Activated CD4-positive, alpha-beta T cell treated with anti-CD3 and anti-CD28 coated beads, Interleukin-2, amount 50 U/mL, for 24 hours (primary cell): ENCODE measurements around the gene RNF40.

ENCODE experiments used
- DNase-seq, 2 donors: peaks; one replicate each; pipeline ENCODE4 v3.0.0-alpha.2; 2020; ENCODE audit warnings: low read depth in 1 of 2, low spot score in 1 of 2

RNF40 gene

DNA sequence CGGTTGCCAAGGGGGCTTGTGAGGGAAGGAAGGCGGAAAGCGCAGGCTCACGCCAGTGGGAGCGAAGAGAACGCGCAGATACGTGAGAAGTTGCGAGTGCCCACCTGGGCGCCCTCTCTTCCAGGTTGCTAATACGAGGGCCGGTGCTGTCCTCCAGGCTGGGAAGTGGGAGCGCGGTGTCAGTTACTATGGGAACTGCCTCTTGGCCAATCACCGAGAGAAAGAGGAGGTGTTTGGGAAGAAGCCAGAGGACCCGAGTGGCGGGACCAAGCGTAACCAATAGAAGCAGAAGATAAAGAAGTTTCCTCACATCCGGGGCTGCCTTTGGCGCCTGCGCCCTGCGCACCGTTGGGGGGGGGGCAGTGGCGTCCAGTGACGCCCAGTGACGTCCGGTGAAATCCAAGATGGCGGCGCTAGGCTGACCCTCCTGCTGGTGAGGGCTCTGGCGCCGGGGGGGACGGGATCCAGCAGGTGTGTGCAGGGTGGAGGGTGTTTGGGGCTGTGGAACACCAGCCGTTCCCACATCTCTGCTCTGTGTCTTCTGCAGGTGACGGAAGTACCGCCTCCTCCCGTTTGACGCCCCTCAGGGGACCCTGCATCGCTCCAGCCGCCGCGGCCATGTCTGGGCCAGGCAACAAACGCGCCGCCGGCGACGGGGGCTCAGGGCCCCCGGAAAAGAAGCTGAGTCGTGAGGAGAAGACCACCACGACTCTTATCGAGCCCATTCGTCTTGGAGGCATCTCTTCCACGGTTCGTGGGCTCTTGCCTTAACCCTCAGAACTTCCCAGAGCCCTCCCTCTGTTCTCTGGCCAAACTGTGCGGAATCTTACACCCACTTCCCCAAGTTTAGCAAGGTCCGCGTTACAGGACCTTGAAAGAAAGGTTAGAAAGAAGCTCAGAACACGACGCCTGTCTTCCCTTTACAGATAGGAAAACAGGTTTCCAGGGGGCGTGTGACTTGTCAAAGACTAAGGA is at the start of gene RNF40, which contains the start of gene CFAP119:
RNF40 (plus strand) TSS at position 395 of the 975 bp plus-strand sequence; CDS start at position 619, 224 bp downstream.
CFAP119 (minus strand) TSS at position 135 of the 975 bp plus-strand sequence. CDS start 314 bp downstream, outside the sequence.
- peak; percentile 70 to 87 for DNase-seq

DNA sequence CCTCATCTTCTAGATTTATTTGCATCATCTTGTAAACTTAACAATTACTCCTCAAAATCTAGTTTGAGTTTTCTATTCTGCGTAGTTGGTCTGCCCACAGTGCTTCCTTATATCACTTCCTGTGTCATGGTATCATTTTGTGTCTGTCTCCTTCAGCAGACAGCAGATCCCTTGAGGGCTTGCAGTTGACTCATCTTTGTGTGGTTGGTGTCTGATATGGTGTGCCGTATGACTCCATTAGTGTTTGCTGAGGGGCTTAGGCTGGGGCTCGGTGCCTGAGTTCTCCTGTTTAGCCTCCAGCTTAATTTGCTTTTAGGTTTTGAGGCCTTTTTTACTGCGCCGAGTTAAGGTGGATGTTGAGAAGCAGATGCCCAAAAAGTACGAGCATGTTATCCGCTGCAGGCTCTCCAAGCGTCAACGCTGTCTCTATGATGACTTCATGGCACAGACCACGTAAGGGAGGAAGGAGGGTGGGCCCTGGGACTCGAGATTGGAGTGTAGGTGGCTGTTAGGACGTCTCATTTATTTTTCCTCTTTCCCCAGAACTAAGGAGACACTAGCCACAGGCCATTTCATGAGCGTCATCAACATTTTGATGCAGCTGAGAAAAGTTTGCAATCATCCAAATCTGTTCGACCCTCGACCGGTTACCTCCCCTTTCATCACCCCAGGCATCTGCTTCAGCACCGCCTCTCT is 46.2 kb upstream of the RNF40 start:
- DNase-seq: peak in 1 of 2 donors; percentile 33

DNA sequence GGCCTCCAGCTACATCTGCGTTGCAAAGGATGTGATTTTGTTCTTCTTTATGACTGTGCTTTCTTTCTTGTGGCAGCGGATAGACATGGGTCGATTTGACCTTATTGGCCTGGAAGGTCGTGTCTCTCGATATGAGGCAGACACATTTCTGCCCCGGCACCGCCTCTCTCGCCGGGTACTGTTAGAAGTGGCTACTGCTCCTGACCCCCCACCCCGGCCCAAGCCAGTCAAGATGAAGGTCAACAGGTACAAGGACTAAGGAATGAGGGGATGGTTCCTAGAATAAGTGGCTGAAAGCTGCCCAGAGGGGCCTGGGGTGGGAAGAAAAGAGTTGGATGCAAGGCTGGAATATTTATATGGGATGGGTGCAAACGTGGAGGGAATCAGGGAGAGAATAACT is 42.0 kb upstream of the RNF40 start:
- no peak for DNase-seq

DNA sequence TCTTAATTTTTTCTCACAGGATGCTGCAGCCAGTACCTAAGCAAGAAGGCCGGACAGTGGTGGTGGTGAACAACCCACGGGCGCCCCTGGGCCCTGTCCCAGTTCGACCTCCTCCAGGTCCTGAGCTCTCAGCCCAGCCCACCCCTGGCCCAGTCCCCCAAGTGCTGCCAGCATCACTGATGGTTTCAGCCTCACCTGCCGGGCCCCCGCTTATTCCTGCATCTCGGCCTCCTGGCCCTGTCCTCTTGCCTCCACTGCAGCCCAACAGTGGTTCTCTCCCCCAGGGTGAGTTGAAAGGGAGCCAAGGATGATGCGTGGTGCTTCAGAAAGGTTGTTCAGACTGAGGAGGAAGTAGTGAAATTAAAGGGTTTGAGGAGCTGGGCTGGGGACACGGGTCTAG is 41.4 kb upstream of the RNF40 start:
- DNase-seq: no peak

DNA sequence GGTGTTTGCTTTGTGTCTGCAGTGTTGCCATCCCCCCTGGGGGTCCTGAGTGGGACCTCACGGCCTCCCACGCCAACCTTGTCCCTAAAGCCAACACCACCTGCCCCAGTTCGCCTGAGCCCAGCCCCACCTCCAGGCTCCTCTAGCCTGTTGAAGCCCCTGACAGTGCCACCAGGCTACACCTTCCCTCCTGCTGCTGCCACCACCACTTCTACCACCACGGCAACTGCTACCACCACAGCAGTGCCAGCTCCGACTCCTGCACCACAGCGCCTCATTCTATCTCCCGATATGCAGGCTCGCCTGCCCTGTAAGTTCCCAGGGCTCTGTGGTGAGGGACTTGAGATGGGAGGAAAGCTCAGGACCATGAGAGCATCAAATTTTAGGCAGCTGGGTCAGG is 41.0 kb upstream of the RNF40 start:
- no peak for DNase-seq

DNA sequence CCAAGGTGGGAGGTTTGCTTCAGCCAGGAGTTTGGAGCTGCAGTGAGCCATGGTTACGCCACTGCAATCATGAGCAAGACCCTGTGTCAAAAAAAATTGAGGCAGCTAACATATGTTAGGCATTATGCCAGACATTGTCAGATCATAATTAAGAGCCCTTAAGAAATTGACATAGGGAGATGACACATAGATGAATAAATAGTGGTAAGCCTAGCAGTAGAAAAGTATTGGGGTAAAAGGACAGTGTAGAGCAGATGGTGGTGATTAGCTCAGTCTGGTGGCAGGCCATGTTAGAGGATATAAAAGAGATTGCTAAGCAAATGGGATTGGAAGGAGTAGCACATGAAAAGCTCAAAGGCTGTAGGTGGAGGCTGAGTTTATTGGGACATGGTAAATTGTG is 40.5 kb upstream of the RNF40 start:
- no peak for DNase-seq

DNA sequence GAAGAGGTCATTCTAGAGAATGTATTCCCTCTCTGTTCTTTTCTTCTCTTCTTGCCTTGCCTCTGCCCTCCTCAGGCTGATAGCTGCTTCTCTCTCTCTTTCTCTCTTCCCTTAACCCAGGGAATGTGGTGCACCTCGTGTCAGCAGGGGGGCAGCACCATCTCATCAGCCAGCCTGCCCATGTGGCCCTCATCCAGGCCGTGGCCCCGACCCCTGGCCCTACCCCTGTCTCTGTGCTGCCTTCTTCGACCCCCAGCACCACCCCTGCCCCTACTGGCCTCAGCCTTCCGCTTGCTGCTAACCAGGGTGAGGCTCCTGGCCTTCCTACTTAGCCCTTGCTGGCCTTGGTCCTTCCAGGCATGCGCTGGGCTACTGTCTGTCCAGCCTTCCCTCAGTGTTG is 39.7 kb upstream of the RNF40 start:
- DNase-seq: no peak

DNA sequence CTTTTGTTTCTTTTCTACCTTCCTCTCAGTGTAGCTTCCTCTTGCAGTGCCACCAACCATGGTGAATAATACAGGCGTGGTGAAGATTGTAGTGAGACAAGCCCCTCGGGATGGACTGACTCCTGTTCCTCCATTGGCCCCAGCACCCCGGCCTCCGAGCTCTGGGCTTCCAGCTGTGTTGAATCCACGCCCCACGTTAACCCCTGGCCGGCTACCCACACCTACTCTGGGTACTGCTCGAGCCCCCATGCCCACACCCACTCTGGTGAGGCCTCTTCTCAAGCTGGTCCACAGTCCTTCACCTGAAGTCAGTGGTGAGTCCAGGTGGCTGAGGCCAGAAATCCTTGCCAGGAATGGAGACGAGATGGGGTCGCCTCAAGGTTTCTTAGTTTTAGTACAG is 39.2 kb upstream of the RNF40 start:
- DNase-seq: no peak

DNA sequence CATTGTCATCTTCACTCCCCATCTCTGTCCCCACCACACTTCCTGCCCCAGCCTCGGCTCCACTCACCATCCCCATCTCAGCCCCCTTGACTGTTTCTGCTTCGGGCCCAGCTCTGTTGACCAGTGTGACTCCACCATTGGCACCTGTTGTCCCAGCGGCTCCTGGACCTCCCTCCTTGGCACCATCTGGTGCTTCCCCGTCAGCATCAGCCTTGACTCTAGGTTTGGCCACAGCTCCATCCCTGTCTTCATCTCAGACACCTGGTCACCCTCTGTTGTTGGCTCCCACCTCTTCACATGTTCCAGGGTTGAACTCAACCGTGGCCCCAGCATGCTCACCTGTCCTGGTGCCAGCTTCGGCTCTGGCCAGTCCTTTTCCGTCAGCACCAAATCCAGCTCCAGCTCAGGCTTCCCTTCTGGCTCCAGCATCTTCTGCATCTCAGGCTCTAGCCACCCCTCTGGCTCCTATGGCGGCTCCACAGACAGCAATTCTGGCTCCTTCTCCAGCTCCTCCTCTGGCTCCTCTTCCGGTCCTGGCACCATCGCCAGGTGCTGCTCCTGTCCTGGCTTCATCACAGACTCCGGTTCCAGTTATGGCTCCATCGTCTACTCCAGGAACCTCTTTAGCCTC is 38.3 kb upstream of the RNF40 start:
- DNase-seq: no peak

DNA sequence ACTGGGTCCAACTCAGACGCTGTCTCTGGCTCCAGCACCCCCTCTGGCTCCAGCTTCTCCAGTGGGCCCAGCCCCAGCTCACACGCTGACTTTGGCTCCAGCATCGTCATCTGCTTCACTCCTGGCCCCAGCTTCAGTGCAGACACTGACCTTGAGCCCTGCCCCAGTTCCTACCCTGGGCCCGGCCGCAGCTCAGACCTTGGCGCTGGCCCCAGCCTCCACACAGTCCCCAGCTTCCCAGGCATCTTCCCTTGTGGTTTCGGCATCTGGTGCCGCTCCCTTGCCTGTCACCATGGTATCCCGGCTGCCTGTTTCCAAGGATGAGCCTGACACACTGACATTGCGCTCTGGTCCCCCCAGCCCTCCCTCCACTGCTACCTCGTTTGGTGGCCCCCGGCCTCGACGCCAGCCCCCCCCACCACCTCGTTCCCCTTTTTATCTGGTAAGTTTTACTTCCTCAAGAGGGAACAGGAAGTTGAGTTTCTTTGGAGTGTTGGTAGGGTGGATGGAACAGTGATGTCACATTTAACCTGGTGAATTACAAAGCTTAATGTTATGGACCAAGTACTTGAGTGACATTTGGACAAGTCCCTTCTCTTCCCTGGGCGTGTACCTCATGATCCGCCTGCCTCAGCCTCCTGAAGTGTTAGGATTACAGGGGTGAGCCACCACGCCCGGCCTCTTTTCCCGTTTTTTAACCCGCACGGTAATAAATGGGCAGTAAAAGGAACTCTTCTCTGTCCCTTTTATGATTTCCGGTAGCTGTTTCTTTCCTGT is 37.3 kb upstream of the RNF40 start:
- DNase-seq: no peak

DNA sequence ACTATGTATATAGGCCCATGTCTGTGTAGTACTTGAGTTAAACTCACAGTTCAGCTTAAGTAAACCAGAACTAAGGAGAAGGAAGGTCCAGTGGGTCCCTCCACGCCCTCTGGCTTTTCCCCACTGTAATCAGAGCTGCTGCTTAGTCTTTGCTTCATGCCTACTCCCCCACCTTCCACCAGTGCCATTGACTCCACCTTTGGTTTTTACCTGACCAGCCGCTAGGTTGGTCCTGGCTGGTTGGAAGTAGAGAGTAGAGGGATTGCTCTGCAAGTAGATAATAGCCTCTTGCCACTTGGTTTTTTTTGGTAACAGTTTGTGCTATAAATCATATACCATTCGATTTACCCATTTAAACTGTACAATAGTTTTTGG is 36.7 kb upstream of the RNF40 start:
- no peak for DNase-seq

DNA sequence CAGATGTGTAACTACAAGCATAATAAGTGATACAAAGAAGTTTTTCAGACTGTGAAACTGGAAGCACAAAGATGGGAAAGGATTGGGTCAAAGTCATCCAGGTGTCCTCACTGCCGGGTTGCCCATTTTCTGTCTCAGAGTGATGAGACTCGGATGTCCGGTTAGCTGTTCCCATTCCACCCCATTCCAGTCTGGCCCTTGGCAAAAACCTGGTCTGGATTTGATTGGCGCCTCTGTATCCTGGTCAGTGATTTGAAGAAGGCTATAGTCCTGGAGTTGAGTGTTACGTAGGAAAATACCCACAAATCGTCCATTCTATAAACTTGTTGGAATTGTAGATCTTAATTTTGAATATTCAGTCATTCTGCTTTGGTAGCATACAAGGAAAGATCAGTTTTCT is 33.8 kb upstream of the RNF40 start:
- DNase-seq: no peak

DNA sequence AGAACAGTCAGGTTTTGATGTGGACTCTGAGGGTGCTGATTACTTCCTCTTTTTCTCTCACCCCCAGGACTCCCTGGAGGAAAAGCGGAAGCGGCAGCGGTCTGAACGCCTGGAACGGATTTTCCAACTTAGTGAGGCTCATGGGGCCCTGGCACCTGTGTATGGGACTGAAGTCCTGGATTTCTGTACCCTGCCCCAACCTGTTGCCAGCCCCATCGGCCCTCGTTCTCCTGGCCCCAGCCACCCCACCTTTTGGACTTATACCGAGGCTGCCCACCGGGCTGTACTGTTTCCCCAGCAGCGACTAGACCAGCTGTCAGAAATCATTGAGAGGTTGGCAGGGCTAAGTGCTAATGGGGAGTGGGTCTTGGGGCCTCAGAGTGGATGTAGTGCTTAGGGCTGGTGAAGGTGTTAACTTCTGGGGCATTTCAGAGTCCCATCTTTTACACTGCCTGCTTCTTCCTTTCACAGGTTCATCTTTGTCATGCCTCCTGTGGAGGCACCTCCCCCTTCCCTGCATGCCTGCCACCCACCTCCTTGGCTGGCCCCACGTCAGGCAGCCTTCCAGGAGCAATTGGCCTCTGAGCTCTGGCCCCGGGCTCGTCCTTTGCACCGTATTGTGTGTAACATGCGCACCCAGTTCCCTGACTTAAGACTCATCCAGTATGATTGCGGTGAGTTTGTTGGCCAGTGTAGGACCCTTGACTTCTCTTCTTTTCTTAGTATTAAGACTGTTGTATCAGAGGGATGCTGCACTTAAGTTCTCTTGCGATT is 33.0 kb upstream of the RNF40 start:
- DNase-seq: no peak

DNA sequence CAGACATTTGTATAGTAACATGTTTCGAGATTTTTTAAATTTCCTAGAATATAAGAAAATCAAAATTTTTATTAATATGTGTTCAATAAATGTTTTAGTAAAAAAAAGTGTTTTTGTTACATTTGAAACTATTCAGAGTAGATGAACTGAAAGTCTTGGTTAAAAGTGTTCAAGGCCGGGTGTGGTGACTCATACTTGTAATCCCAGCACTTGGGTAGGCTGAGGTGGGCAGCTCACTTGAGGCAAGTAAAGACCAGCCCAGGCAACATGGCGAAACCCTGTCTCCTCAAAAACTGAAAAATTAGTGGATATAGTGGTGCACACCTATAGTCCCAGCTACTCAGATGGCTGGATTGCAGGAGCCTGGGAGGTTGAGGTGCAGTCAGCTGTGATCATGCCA is 30.7 kb upstream of the RNF40 start:
- DNase-seq: no peak

DNA sequence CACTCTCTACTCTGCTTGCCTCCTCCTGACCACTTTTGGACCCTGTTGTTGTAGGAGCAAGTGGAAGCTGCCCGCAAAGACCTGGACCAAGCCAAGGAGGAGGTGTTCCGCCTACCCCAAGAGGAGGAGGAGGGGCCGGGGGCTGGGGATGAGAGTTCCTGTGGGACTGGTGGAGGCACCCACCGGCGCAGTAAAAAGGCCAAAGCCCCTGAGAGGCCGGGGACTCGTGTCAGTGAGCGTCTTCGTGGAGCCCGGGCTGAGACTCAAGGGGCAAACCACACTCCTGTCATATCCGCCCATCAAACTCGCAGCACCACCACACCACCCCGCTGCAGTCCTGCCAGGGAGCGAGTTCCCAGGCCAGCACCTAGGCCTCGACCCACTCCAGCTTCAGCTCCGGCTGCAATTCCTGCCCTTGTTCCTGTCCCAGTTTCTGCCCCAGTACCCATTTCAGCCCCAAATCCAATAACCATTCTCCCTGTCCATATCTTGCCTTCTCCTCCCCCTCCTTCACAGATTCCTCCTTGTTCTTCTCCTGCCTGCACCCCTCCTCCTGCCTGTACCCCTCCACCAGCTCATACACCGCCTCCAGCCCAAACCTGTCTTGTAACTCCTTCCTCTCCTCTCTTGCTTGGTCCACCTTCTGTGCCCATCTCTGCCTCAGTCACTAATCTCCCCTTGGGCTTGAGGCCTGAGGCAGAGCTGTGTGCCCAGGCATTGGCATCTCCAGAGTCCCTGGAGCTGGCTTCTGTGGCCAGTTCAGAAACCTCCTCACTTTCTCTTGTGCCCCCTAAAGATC is 24.9 kb upstream of the RNF40 start:
- DNase-seq: no peak

DNA sequence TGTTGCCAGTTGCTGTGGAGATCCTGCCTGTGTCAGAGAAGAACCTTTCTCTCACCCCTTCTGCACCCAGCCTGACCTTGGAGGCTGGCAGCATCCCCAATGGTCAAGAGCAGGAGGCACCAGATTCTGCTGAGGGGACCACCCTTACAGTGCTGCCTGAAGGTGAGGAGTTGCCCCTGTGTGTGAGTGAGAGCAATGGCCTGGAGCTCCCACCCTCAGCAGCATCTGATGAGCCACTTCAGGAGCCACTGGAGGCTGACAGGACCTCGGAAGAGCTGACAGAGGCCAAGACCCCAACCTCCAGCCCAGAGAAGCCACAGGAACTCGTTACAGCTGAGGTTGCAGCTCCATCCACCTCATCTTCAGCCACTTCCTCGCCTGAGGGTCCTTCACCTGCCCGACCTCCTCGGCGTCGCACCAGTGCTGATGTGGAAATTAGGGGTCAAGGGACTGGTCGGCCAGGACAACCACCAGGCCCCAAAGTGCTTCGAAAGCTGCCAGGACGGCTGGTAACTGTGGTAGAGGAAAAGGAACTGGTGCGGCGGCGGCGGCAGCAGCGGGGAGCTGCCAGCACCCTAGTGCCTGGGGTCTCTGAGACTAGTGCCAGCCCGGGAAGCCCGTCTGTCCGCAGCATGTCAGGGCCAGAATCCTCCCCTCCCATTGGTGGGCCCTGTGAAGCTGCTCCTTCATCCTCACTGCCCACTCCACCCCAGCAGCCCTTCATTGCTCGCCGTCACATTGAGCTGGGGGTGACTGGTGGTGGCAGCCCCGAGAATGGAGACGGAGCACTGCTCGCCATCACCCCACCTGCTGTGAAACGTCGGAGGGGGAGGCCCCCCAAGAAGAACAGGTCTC is 24.1 kb upstream of the RNF40 start:
- no peak for DNase-seq

DNA sequence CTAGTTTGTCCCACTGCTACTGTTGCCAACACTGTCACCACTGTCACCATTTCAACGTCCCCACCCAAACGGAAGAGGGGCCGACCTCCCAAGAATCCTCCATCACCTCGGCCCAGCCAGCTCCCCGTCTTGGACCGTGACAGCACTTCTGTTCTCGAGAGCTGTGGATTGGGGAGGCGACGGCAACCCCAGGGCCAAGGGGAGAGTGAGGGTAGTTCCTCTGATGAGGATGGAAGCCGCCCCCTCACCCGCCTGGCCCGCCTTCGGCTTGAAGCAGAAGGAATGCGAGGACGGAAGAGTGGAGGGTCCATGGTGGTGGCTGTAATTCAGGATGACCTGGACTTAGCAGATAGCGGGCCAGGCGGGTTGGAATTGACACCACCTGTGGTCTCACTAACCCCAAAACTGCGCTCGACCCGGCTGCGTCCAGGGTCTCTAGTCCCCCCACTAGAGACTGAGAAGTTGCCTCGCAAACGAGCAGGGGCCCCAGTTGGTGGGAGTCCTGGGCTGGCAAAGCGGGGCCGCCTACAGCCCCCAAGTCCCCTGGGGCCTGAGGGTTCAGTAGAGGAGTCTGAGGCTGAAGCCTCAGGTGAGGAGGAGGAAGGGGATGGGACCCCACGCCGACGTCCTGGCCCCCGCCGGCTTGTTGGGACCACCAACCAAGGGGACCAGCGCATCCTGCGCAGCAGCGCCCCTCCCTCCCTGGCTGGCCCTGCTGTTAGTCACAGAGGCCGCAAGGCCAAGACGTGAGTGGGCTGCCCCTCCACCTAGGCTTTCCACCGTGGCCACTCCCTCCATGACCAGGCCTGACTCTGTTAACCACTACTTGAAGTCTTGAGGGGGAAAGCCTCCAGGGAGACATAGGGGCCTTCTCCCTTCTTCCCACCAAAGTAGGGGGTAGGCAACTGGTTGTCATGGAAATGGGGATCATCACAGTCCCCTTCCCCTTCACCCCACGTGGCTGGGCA is 22.9 kb upstream of the RNF40 start:
- no peak for DNase-seq
